GM11168 (cell line): ENCODE measurements around the gene NOB1.
"Not testable (repeated sequence)": the region's sequence is repeated elsewhere in the genome, so short reads cannot be mapped to it uniquely, and the experiment has no call there.

ENCODE experiments used
- in situ Hi-C: fragments of 300-500 bp; cut with MboI; formaldehyde crosslinking; loops from one replicate; pipeline ENCODE4 v1.12.0; 2022; ENCODE audit warnings: low sequenced_read_pairs; ENCODE audit not compliant: unreplicated experiment

NOB1 gene

DNA sequence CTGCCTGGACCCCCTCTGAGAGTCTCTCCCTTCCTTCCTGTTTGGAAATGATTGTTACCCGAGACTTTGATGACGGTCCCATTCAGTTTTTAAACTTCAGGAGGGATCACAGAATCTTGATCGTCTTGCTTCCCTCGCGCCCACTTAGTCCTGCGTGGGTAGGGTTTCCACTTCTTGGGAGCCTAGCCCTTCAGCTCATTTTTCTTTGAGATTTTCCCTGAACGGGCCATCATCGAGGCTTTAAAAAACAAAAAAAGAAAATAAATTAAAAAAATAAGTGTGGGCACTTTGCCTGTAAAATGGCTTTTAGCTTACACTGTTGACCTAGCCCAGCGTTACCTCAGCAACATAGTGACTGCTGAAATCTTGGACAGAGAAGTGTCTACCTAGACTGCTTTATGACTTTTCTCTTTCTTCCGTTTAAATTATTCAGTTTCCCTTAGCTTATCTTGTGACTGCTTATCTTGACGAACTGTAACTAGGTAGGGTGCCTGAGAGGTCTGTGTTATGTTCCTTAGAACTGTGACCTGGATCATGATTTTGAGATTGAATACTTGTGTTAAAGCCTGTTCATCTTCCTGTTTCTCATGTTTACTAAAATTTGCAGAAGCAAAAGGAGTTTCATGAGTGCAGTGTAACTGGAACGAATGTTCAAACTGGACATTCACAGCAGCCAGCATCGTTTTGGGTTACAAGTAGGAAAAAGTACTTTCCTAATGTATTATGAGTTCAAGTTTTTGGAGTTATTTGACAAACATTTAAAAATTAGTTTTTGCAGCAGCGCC lies 8.3 kb upstream of the NOB1 start:
- in situ Hi-C loops: no loop called here

DNA sequence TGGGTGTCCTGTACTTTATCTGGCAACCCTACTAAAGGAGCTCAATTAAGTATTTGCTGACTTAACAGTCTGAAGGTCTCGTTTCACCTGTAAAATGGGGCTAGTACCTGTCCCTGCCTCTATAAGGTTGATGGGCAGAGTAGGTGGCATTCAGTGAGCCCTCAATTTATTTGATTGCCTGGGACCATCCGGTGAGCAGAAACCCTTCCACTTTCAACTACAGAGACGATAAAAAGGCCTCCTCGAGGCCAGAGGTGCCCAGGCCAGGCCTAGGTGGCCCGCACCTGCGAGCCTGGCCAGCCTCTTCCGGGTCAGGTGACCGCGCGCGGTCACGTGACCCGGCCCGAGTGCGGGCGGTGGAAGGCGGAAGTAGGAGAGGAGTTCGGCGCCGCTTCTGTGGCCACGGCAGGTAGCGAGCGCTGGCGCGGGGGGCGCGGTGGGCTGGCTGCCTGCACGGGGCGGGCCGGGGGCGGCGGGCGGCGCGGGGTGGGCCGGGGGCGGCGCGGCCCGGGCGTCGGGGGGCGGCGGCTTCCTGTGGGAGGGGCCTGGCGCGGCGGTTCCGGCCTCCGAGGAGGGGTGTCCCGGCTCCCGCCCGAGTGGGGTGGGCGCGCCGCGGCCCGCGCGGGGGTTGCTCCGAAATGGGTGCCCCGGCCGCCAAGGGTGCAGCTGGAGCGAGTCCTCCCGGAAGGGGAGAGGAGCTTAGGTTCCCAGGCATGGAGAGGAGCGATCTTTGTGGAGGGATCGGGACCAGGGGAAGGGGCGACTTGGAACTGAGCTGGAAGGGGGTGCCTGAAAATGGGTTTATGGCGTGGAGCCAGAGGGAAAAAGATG lies 7.5 kb upstream of the NOB1 start, which contains the start of gene WWP2:
Gene WWP2, plus strand, starts transcription at position 350 of the 831 bp plus-strand sequence. CDS start 24,679 bp downstream, outside the sequence.
- in situ Hi-C loops: no loop called here

DNA sequence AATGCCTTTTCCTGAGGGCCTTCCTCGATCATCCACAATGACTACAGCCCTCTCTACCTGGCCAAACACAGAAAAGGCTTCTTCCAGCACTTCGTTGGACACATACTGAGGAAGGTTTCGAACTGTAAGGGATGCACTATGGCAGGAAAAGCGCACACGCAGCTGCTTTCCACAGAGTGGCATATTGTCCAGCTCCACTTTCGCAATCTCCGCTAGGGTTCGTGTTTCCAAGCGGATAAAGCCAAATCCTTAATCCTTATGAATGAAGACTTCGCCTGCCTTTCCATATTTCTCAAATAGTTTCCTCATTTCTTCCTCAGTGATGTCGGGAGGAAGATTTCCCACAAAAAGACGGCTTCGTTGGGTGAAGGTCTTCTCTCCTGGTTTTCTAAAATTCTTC lies 2.6 kb upstream of the NOB1 start:
- in situ Hi-C loops: not testable (repeated sequence)

DNA sequence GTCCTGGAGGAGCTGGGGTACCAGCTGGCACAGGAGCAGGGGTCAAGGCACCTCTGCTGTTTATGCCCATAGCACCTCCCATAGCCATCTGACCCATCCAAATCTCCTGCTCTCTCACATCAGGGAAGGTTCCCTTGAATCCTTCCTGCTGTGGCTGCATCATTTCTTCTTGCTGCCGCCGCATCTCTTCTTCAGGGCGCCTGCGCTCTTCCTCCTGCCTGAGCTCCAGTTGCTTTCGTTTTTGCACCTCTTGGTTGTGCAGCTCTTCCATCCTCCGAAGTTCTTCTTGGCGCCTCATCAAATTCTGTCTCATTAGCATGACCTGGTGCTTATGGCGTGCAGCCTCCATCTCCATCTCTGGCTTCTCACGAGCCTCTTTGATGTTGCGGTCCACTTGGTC lies 2.0 kb upstream of the NOB1 start:
- in situ Hi-C loops: no loop called here

DNA sequence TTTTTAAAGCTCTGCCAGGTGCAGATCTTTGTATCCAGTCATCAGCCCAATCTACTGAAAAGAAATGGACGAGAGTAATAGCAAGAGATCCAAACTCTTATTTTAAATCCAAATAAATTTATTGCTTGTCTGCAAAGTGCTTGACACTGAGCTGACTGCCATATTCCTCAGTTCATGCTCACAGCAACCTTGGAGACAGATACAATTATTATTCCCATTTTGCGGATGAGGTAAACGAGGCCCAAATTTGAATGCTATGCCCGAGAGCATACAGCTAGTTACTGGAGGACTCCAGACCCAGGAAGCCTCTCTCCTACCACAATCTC lies 620 bp downstream of the NOB1 start:
- in situ Hi-C loops: no loop called here

DNA sequence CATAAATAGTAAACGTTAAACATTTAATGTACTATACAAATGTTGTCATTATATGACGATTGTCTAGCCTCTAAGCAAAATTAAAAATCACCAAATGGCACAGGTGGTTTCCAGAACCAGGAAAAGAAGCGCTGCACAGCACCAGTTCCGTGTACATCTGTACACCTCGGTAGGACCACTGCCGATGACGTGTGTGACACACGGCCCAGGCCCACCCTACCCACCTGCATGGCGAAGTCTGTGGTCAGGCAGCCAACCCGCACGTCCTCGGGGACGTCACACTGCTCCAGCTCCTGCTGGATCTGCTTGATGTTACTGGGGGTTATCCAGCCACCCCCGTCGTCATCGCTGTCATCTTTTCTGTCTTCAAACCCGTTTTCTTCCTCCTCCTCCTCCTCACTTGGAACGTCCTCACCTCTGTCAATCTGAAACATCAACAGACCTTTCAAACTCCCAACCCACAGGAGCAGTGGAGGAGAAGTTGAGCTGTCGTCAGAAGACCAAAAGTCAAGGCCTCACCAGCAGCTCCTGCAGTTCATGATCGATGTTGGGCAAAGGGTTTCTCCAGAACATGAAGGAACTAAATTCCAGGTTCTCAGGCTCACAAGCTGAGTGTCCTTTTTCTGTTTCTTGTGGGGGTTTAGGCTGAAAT lies 5.9 kb downstream of the NOB1 start:
- in situ Hi-C loops: no loop called here

DNA sequence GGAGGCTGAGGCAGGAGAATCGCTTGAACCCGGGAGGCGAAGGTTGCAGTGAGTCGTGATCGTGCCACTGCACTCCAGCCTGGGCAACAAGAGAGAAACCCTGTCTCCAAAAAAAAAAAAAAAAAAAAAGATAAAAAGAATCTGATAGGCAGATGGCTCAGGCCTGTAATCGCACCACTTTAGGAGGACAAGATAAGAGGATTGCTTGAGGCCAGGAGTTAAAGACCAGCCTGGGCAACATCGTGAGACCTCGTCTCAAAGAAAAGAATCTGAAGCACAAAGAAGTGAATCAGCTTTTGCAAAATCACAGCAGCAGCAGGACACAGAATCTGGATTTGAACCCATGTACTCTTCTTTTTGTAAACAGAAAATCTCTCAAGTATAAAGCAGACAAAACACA lies 7.6 kb downstream of the NOB1 start:
- in situ Hi-C loops: no loop called here

DNA sequence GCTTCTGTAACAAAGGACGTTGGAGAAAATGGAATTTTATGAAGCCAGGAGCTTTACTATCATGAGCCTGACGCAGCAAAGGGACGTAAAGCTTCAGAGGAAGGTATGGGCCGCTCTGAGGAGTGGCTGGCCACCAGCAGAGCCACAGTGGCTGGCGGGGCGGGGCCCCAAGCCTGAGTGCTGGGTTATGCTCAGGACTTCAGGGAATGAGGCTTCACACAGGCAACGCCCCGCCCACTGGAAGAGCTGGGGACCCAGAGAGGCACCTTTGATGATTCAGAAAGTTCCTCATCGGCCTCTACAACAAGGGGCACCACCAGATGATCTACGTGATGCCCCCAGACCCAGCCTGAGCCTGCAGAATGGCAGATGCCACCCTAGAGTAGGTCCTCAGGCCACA lies 8.8 kb downstream of the NOB1 start:
- in situ Hi-C loops: no loop called here

DNA sequence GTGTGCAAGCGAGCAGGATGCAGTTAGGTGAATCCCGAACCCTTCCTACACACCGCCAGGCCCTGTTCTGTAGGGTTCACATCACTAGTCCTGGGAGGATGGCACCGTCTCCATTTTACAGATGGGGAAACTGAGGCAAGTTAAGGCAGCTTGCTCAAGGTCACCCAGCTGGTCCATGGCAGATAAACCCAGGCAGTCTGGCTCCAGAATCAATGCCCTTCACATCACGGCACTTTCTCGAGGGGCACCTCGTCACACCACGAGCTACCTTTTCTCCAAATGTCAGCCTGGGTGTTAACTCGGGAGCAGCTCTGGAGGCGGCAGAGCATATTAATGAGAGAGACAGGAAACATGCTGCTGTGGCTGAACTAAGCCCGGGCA lies 9.5 kb downstream of the NOB1 start:
- in situ Hi-C loops: no loop called here

DNA sequence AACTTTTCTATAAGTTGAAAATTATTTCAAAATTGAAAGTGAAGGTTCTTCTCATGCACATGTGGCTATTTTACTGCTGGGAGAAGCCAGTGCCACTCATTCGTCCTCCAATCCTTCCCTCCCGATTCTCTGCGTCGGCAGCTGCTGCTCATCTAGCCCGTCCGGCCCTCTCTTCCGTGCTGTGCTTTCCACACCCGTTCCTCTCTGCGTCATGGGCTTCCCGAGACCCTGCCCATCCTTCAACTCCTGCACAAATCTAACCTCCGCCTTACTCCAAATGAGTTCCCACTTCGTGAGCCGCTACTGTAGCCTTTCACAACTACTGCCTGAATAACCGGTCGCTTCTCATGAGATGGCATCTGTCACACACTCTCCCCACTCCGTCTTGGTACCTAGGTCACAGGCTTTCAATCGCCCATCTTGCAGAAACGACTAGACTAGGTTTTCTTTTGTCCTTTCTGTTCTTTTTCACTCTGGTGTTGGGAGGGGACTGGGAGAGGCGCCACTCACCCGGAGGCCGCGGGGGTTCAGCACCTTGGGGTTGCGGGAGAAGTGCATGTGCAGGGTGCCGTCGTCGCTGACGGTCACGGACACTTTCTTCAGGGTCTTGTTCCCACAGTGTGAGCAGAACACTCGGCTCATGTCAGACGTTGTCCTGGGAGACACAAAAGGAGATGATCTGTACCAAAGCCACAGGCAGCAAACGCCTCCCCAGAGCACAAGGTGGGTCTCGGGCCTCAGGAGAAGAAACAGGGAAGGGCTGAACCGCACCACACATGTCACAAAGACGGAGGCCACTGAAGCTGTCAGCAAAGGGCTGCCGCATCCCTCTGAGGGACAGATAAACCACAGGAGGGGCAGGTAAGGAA lies 10.1 kb downstream of the NOB1 start:
- in situ Hi-C loops: no loop called here

DNA sequence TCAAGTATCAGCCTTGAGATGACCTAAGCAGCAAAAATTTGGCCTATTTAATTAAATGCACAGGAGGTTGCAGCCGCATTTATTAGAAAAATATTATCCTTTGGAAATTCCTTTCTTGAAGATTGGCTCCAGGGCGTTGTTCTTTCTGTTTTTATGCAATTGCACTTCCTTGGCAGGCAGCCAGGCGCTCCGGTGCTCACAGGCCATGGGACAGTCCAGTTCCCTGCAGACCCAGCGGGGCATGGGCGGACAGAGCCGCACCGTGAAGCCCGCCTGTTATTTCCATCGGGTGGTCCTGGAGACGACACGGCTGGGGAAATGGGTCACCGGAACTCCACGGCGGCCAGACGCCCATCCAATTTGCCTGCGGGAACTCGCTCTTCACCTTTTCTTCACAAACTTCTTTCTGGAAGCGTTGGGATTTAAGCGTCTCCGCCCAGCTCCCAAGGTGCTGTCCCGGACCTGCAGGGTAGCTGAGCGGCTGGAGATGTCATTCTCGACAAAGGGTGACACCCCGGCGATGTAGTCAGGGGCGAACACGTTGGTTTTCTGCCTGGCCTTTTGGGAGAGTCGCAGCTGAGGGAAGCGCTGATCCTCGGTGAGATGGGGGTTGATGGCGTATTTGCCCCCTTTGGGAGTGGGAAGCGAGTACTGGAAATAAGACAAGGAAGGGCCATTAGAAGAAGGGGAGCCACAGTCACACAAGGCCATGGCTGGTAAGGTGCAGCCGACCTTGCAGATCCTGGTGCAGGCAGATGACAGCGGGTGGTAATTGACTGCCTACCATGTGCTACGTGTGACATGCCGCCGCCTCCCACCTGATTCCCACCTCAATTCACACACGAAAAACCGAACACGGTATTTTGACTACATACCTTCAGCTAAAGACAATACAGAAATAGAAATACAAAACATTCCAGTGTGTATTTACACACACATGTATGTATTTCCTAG lies 12.5 kb downstream of the NOB1 start:
- in situ Hi-C loops: no loop called here

DNA sequence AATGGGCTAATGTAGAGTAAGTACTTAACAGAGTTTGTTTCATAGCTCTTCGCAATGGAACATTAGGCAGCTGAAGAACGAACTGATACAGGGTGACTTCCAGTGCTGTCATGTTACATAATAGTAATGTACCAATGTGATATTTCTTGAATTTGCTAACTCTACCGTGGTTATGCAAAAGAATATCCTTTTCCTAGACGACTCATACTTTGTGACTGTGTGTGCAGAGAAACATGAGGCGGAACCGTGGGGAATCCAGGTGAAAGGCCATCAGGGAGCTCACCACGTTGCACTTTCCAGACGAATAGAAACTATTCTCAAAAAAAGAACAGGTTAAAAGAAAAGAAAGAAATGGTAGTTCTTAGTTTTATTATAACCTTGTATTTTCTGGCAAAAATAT lies 13.2 kb downstream of the NOB1 start:
- in situ Hi-C loops: no loop called here

DNA sequence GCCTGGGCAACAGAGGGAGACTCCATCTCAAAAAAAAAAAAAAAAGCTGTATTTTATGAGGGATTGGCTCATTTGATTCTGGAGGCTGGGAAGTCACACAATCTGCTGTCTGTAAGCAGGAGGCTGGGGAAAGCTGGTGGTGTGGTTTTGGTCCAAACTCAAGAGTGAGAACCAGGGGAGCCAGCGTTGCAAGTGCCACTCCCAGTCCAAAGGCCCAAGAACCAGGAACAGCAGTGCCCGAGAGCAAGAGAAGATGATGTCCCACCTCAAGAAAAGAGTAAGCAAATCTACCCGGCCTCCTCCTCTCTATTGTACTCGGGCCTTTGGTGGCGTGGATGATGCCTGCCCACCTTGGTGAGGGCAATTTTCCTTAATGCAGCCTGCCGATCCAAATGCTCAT lies 22.6 kb downstream of the NOB1 start:
- in situ Hi-C loops: no loop called here

DNA sequence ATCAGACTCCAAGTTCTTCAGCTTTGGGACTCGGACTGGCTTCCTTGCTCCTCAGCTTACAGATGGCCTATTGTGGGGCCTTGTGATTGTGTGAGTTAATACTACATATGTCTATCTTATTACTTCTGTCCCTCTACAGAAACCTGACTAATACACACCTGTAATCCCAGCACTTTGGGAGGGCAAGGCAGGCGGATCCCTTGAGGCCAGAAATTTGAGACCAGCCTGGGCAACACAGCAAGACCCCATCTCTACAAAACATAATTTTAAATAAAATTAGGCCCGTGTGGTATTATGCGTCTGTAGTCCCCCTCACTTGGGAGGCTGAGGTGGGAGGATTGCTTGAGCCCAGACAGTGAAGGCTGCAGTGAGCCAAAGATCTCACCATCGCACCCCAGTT lies 23.4 kb downstream of the NOB1 start:
- in situ Hi-C loops: not testable (repeated sequence)

DNA sequence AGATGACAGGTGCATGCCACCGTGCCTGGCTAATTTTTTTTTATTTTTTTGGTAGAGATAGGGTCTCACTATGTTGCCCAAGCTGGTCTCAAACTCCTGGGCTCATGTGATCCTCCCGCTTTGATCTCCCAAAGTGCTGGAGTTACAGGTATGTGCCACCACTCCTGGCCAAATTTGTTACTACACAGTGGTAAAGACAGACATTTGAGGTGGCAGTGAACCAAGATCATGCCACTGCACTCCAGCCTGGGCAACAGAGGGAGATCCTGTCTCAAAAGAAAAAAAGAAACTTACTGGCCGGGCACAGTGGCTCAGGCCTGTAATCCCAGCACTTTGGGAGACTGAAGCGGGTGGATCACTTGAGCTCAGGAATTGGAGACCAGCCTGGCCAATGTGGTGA lies 25.7 kb downstream of the NOB1 start:
- in situ Hi-C loops: not testable (repeated sequence)

DNA sequence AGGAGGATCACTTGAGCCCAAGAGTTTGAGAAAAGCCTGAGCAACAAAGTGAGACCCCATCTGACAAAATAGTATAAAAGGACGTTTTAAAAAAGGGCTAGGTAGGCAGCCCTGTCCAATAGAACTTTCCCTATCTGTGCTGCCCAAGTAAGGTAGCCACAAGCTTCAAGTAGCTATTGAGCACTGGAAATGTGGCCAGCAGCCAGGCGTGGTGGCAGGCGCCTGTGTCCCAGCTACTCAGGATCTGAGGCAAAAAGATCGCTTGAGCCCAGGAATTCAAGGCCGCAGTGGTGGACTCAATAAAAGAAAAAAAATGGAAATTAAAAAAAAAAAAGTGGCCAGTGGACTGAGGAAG lies 26.8 kb downstream of the NOB1 start:
- in situ Hi-C loops: no loop called here

DNA sequence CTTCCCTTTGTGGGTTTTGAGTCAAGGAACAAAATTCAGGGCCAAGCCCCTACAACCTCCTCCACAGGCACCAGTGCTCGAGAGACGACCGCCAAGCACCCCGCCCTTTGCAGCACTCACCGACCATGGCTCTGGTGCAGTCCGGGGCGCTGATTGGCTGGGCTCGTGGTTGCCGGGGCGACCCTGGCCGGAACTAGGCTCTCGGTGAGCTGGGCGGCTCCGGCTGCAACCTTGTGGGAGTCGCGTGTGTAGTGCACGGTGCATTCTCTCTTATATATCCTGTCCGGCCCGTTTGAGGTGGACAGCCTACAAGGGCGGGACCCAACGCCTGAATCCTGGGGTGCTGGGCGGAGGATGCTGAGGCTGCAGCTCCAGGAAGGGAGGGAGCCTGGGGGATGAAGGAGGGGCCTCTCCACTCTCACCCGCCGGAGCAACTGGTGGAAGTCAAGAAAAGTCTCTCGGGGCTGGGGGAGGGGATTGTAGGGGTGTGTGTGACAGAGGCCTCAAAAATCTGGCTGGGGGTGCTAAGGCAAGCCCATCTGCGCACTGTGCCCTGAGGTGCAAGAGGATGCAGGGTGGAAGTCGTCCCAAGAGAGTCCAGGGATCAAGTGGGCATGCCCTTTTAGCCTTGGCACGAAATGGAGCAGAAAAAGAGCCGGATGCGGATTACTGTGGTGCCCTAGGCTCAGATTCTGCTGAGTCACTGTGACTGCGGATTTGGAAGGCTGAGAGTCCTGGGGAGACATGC lies 28.2 kb downstream of the NOB1 start, which contains the start of gene NQO1:
Gene NQO1, minus strand, starts transcription at position 248 of the 748 bp plus-strand sequence. Its CDS starts 121 bp downstream, at position 127.
- in situ Hi-C loops: no loop called here

DNA sequence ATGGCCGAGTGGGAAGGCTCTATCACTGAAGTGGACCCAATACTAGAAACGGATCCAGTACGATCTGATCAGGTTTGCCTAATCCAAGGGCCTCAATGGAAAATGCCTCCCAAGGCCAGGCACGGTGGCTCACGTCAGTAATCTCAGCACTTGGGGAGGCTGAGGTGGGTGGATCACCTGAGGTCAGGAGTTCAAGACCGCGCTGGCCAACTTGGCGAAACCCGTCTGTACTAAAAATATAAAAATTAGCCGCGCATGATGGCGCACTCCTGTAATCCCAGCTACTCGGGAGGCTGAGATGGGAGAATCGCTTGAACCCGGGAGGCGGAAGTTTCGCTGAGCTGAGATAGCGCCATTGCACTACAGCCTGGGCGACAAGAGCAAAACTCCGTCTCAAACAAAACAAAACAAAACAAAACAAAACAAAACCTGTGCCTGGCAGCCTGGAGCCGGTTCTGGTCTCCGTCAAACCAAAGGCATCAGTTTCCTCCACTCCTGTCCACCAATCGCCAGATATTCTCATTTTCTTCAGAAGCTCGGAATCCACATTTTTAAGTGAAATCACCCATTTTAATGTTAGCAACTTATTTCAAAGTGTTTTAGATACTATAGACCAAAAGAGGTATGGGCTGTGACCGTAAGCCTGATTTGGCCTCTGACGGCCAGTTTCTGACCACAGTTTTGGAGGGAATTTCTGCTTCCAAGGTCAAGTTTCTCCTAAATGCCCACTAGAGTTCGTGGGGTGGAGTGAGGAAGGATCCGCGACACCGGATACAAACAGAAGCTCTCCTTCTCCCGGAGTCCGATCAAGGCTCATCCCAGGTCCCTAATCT lies 29.0 kb downstream of the NOB1 start:
- in situ Hi-C loops: no loop called here
